GM19238 (cell line): ENCODE data around the gene DDX27.
"Not testable (repeated sequence)": the region's sequence is repeated elsewhere in the genome, so short reads cannot be mapped to it uniquely, and the experiment has no call there.

Experiments
- DNase-seq: peaks from one replicate; pipeline ENCODE4 v3.0.0; 2011; ENCODE audit warnings: low spot score; ENCODE audit not compliant: insufficient read length

DDX27 gene

DNA sequence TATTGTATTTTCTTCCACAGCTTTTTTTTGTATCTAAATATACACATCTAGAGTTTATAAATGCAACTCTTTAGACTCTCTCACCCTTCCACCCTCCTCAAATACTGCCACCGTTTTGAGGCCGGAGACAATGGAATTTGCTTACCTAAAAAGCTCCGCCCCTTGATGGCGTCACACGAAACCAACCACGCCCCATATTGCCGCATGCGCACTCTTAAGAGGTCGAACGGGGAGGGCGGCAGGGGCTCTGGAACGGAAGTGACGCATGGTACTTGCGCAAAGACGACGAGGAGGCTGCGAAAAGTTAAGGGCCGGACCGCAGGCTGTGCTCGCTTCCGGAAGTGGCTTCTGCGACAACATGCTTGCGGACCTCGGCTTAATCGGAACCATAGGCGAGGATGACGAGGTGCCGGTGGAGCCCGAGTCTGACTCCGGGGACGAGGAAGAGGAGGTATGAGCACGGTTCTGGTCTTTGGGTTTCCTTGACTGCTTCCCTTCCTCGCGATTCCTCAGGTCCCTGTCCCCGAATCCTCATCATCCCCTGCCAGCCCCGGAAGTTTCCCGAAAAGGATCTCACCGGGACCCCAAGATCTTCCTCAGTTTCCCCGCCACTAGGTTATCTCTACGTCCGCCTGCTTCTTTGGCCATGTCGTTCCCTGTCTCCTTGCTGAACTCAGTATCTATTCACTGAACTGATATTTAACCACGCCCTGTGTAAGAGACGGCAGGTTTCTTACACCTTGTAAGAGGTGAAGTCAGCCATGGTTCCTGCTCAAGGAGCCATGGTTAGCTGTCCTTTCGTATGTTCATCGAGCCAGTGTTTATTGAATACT is at the start of gene DDX27:
DDX27 (plus strand) TSS at position 326 of the 833 bp plus-strand sequence; CDS start at position 359, 33 bp downstream.
- peak; percentile 85 for DNase-seq

DNA sequence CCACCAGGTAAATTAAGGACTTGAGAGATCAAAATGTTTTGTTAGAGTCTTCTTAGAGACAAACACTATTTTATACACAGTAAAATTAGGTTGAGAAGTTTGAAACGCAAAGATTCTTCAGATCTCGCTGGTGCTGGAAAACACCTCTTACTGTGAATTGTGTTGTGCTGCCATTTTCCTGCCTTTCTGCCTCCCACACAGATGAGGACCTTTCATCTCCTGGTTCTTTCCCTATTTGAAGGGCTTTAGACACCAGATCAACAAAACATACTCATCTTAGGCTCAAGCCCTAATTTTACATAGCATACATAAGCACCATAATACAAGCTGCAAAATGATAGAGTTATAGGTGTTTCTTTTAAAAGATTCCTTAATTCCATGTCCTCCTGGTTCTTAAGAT is 49.7 kb upstream of the DDX27 start:
- no peak for DNase-seq

DNA sequence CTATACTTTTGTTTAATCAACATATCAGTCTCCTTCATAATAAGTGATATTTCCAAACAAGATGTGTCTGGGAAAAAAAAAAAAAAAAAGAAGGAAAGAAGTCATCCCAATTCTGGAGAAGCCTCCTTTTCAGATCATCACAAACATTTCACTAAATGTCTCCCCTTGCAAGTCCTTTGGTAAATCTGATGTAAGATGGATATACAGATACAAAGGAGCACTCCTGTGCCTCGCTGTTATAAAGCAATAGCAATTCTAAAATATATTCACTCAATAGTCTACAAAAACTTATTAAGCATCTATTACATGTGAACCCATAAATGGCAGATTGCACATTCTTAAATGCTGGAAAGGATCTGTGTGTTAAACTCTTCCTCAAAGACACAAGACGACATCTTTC is 48.5 kb upstream of the DDX27 start:
- no peak for DNase-seq

GRCh38 chr20:49171909-49172308 is 47.3 kb upstream of the DDX27 start:
- DNase-seq, result no peak

GRCh38 chr20:49172413-49172812 is 46.8 kb upstream of the DDX27 start:
- DNase-seq, result no peak

DNA sequence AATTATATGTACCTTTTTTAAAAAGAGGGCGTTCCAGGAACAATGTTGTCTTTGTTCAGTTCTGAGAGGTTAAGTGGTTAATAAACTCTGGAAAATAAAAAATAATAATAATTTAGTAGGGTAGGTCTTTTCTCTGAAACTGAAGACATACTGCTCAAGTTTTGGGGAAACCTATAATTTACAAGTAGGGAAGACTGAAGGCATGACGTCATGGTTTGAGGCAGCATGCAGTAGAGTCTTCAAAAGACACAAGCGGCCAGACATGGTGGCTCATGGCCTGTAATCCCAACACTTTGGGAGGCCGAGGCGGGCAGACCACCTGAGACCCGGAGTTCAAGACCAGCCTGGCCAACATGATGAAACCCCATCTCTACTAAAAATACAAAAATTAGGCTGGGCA is 45.0 kb upstream of the DDX27 start:
- no peak for DNase-seq

GRCh38 chr20:49179368-49180277 is 39.6 kb upstream of the DDX27 start:
- DNase-seq, result no peak

- no peak for DNase-seq
These were observed 37.8 kb upstream of the DDX27 start for GRCh38 chr20:49181265-49181877.

GRCh38 chr20:49183444-49183843 is 35.8 kb upstream of the DDX27 start:
- no peak for DNase-seq

DNA sequence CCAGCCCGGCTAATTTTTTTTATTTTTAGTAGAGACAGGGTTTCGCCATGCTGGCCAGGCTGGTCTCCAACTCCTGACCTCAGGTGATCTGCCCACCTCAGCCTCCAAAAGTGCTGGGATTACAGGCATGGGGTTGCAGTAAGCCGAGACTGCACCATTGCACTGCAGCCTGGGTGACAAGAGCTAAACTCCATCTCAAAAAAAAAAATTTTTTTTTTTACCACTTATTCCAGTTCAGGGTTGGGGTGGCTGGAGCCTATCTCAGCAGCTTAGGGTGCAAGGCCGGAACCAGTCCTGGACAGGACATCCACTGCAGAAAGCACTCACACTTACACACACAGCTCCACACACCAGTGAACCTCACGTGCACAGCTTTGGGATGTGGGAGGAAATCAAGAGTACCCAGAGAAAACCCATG is 35.1 kb upstream of the DDX27 start:
- not testable (repeated sequence) for DNase-seq

DNA sequence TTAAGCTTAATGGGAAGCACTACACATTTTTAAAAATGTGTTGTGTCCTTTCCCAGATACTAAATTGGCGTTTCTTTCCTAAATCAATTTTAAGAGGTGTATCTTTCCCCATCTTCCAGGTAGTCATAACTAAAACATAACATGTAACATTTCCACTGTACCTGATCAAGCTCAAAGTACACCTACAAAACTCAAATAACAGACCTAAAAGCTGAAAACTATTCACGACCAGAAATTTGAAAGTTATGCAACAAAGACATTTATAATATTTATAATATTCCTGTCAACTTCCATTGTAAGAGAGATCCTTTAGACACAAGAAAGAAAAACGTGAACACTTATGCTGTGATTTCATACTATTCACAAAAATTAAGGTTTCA is 34.5 kb upstream of the DDX27 start:
- no peak for DNase-seq

DNA sequence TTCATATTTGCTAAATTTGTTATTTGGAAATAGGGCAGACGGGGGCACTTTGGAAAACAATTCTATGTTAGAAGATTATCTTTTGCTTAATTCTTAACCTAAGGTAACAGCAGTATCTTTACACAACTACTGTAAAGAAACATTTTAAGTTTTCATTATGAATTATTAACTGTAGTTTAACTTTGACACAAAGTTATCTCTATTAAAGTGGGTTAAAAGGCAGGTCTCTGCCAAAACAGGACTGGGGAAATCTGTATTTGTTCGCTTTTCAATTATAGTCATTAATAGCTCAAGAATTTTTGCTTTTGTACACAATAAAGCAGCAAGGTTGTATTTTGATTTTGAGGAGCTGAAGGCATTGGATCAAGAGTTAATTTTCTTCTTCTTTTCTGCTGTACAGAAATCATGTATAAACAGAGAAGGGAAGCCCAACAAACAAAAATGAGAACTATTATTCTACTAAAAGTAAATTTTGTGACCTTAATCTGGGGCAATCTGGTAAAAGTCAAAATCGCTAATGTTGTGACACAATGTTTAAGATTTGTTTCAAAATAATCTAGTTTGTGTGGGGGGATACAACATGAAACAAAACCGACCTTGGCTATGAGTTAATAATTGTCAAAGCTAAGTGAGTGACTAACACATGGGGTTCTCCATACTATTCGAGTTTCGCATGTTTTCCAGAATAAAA is 34.0 kb upstream of the DDX27 start:
- DNase-seq, result no peak

DNA sequence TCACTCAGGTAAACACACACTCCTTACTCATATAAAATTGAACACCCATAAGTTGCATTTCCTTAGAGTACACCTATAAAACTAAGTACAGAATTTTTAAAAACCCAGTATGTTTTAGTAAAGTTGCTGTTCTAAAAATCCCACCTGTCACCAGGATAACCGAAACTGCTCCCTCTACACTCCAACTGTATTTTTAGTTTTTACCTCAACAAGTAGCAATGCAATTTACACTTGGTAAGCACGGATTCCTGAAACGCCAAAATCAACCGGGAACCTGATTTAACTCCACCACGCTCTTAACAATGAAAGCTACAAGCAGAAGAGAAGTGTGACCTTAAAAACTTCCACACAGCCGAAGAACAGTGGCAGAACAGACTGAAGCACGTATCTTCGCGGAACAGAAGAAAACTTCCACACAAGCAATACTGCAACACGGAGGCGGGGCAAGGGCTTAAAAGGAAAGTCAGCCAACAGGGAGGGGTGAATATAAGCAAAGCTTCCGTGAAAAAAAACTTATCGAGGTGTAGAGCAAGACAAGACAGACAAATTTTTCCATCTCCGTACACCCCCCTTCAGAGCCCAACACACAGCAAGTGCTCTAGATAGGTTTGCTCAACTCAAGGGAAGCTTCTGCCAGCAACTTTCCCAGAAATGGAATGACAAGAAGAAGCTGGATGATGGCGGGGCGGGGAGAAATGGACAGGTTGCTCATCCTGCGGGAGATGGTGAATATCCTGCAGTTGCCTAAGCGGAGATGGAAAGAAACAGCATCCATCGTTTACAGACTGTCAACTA is 32.5 kb upstream of the DDX27 start:
- DNase-seq, result peak; percentile 44

- no peak for DNase-seq
These were observed 31.8 kb upstream of the DDX27 start for GRCh38 chr20:49187330-49187850.

GRCh38 chr20:49187851-49188641 is 31.2 kb upstream of the DDX27 start, which contains the start of gene STAU1:
Gene STAU1 (minus strand): TSS chr20:49188334. CDS start chr20:49166201, 22,133 bp downstream.
- peak; percentile 98 for DNase-seq

DNA sequence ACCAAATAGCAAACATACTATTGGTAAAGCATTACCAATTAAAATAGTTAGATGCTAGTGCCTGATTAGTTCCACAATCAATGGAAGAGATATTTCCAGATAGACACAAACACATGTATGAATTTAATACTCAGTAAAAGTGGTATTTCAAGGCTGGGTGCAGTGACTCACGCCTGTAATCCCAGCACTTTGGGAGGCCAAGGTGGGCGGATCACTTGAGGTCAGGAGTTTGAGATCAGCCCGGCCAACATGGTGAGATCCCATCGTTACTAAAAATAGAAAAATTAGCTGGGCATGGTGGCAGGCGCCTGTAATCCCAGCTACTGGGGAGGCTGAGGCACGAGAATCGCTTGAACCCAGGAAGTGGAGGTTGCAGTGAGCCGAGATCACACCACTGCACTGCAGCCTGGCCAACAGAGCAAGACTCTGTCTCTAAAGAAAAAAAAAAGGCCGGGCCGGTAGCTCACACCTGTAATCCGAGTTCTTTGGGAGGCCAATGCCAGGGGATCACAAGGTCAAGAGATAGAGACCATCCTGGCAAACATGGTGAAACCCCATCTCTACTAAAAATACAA is 26.2 kb upstream of the DDX27 start:
- not testable (repeated sequence) for DNase-seq

- DNase-seq, result no peak
These were observed 19.4 kb upstream of the DDX27 start for GRCh38 chr20:49199729-49200293.

- DNase-seq, result no peak
These were observed 16.2 kb upstream of the DDX27 start for GRCh38 chr20:49203011-49203410.

DNA sequence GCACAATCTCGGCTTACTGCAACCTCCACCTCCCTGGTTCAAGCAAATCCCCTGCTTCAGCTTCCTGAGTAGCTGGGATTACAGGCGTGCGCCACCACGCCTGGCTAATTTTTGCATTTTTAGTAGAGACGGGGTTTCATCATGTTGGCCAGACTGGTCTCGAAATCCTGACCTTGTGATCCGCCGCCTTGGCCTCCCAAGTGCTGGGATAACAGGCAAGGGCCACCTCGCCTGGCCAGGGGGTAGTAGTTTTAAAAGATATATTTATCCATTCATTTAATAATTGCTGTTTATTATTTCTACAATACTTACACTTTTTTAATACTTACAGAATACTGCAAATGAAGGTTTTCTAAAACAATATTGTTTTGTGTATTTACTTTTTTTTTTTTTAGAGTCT is 15.5 kb upstream of the DDX27 start:
- DNase-seq, result no peak
